ENCODE data around the gene SPATA19.

DNA sequence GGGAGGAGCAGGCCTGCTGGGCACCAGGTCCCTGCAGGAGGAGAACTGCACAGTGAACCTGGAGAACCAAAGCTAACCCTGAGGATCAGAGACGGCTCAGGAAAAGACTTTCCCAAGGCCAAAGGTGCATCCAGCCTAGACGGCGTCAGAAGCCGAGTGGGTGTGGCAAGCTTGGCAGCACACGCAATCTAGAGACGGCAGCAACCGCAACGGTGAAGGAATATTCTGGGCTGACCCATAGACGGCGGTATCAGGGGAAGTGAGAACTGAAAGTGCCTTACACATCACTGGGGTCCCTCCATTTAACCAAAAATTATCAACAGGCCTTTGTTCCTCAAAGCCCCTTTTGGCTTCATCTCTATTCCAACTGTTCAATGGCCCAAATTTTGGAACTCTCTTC lies 26.2 kb downstream of the SPATA19 start:
- TF ChIP-seq, protein P1, sequence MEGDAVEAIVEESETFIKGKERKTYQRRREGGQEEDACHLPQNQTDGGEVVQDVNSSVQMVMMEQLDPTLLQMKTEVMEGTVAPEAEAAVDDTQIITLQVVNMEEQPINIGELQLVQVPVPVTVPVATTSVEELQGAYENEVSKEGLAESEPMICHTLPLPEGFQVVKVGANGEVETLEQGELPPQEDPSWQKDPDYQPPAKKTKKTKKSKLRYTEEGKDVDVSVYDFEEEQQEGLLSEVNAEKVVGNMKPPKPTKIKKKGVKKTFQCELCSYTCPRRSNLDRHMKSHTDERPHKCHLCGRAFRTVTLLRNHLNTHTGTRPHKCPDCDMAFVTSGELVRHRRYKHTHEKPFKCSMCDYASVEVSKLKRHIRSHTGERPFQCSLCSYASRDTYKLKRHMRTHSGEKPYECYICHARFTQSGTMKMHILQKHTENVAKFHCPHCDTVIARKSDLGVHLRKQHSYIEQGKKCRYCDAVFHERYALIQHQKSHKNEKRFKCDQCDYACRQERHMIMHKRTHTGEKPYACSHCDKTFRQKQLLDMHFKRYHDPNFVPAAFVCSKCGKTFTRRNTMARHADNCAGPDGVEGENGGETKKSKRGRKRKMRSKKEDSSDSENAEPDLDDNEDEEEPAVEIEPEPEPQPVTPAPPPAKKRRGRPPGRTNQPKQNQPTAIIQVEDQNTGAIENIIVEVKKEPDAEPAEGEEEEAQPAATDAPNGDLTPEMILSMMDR (tag by site-specific recombination; IDR thresholded peaks at IDR 0.05), result no peak
- TF ChIP-seq YY1 (tag by site-specific recombination; IDR thresholded peaks at IDR 0.05), result no peak
- TF ChIP-seq ZNF544 (tag by site-specific recombination; IDR thresholded peaks at IDR 0.05), result no peak
- TF ChIP-seq ZNF292 (tag by site-specific recombination; IDR thresholded peaks at IDR 0.05; ENCODE audit: borderline replicate concordance, low read depth), result no peak
- TF ChIP-seq, protein P2, sequence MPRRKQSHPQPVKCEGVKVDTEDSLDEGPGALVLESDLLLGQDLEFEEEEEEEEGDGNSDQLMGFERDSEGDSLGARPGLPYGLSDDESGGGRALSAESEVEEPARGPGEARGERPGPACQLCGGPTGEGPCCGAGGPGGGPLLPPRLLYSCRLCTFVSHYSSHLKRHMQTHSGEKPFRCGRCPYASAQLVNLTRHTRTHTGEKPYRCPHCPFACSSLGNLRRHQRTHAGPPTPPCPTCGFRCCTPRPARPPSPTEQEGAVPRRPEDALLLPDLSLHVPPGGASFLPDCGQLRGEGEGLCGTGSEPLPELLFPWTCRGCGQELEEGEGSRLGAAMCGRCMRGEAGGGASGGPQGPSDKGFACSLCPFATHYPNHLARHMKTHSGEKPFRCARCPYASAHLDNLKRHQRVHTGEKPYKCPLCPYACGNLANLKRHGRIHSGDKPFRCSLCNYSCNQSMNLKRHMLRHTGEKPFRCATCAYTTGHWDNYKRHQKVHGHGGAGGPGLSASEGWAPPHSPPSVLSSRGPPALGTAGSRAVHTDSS (tag by site-specific recombination; IDR thresholded peaks at IDR 0.05), result no peak
- TF ChIP-seq SP2 (tag by site-specific recombination; IDR thresholded peaks at IDR 0.05), result no peak
- no peak for TF ChIP-seq SP3 (tag by site-specific recombination; IDR thresholded peaks at IDR 0.05)
- TF ChIP-seq SCRT1 (tag by site-specific recombination; IDR thresholded peaks at IDR 0.05; ENCODE audit: borderline replicate concordance), result no peak
- TF ChIP-seq ZNF404 (tag by site-specific recombination; IDR thresholded peaks at IDR 0.05), result no peak

All from HEK293 (cell line).